CD4-positive, alpha-beta memory T cell (primary cell): ENCODE data around the gene NCF4. TPM values are rescaled to one million over a fixed set of nuclear protein-coding genes. Genes with fewer than 3 reads are reported as not detected.

Experiments
- CTCF ChIA-PET: fragments of 350-600 bp; sonication (Branson Sonifier 250); formaldehyde crosslinking; loops from one replicate; lab custom pipeline; 2021; ENCODE audit warnings: inconsistent platforms; ENCODE audit not compliant: partially characterized antibody; lab: Charles Lee
- POLR2A ChIA-PET: fragments of 350-600 bp; sonication (Branson Sonifier 250); formaldehyde crosslinking; loops from one replicate; lab custom pipeline; 2021; ENCODE audit not compliant: partially characterized antibody; lab: Charles Lee
- DNase-seq, 5 donors: peaks; one replicate each; pipeline versions ENCODE4 v3.0.0 to v3.0.0-alpha.2; 2020 to 2022; ENCODE audit warnings: mixed read lengths in 1 of 5
- H3K27ac ChIP-seq: one replicate; pipeline ENCODE4 v1.7.0; 2013; ENCODE audit warnings: low read depth, low read length
- H3K27me3 ChIP-seq: 2 replicates; pipeline ENCODE4 v1.7.0; 2013; ENCODE audit warnings: mild to moderate bottlenecking, low read length, moderate library complexity; ENCODE audit not compliant: insufficient read depth
- H3K36me3 ChIP-seq: 2 replicates; pipeline ENCODE4 v1.7.0; 2013; ENCODE audit warnings: mild to moderate bottlenecking, low read length, moderate library complexity; ENCODE audit not compliant: insufficient read depth
- H3K4me1 ChIP-seq: 2 replicates; pipeline ENCODE4 v1.7.0; 2013; ENCODE audit warnings: mild to moderate bottlenecking, low read length, moderate library complexity; ENCODE audit not compliant: insufficient read depth
- H3K4me3 ChIP-seq, 2 donors: one replicate each; pipeline ENCODE4 v1.7.0; 2013; ENCODE audit warnings: low read length in 2 of 2, mild to moderate bottlenecking in 1 of 2
- H3K9me3 ChIP-seq, 2 donors: one replicate each; pipeline ENCODE4 v1.7.0; 2013; ENCODE audit warnings: low read length in 2 of 2, control low read depth in 1 of 2; ENCODE audit not compliant: control insufficient read depth in 1 of 2
- H3K27ac Mint-ChIP-seq, 7 donors: one replicate each; pipeline ENCODE4 v1.8.0; 2020 to 2021; ENCODE audit warnings: mixed read lengths in 7 of 7, mild to moderate bottlenecking in 6 of 7, inconsistent platforms in 3 of 7, moderate library complexity in 3 of 7
- H3K27me3 Mint-ChIP-seq, 2 donors: one replicate each; pipeline ENCODE4 v1.8.0; 2020 to 2021; ENCODE audit warnings: mixed read lengths in 2 of 2
- H3K36me3 Mint-ChIP-seq, 2 donors: one replicate each; pipeline ENCODE4 v1.8.0; 2020 to 2021; ENCODE audit warnings: mixed read lengths in 2 of 2, inconsistent platforms in 1 of 2, mild to moderate bottlenecking in 1 of 2
- H3K4me1 Mint-ChIP-seq, 4 donors: one replicate each; pipeline ENCODE4 v1.8.0; 2020 to 2021; ENCODE audit warnings: mixed read lengths in 4 of 4, mild to moderate bottlenecking in 1 of 4
- H3K4me3 Mint-ChIP-seq, 8 donors: one replicate each; pipeline ENCODE4 v1.8.0; 2020 to 2021; ENCODE audit warnings: mixed read lengths in 8 of 8, mild to moderate bottlenecking in 7 of 8, moderate library complexity in 6 of 8, inconsistent platforms in 3 of 8
- H3K9me3 Mint-ChIP-seq, 8 donors: one replicate each; pipeline ENCODE4 v1.8.0; 2020 to 2021; ENCODE audit warnings: mixed read lengths in 8 of 8, mild to moderate bottlenecking in 5 of 8, inconsistent platforms in 3 of 8, moderate library complexity in 1 of 8
- intact Hi-C: fragments of 100-400 bp; cut with micrococcal nuclease; formaldehyde crosslinking; loops from one replicate; pipeline ENCODE4 v1.15.1; 2023
- polyA plus RNA-seq, 2 donors: library from polyadenylated mRNA; unstranded; fragments of 300-500 nt; fragmentation: Illumina TruSeq; gene quantifications; one replicate each; pipeline ENCODE4 v1.2.3, GENCODE V29; 2021
- total RNA-seq, 2 experiments: library from RNA; stranded (reverse); gene quantifications; one replicate each; pipeline ENCODE4 v1.2.3, GENCODE V29; 2021

The NCF4 gene
- total and polyA plus RNA-seq, 4 experiments from 2014 or later: 16.6 to 28.0 (median 22.1) TPM

- Mint-ChIP-seq H3K4me3 (no peak overlapping the region), H3K9me3 (peaks cover 0 to 2% (median 0%) of the 10 kb centered on the region in 8 donors), H3K27ac (peak overlapping the region in 1 of 7 donors; percentile 42), H3K36me3 (no peaks in the 10 kb centered on the region), H3K27me3 (peaks cover 14 to 15% of the 10 kb centered on the region in 2 donors), H3K4me1 (peaks cover 3 to 15% (median 9%) of the 10 kb centered on the region in 4 donors)
- H3K27me3 ChIP-seq: peaks cover 6% of the 10 kb centered on the region
- no peaks in the 10 kb centered on the region for H3K9me3 ChIP-seq
- intact Hi-C loops: loop anchor here (10.0 kb wide), 1 partner anchor 344 kb away; no protein-coding TSS in a partner anchor
- H3K4me1 ChIP-seq: peaks cover 13% of the 10 kb centered on the region
- POLR2A ChIA-PET: no interaction called here
- CTCF ChIA-PET: no interaction called here
- no peak overlapping the region for H3K27ac ChIP-seq
- no peak overlapping the region for H3K4me3 ChIP-seq
- no peaks in the 10 kb centered on the region for H3K36me3 ChIP-seq
- DNase-seq: no peak
These were observed 10.1 kb upstream of the NCF4 start for GRCh38 chr22:36850682-36851081.

- H3K36me3 Mint-ChIP-seq: no peaks in the 10 kb centered on the region
- peaks cover 22% of the 10 kb centered on the region for H3K4me1 ChIP-seq
- H3K9me3 Mint-ChIP-seq: no peaks in the 10 kb centered on the region
- peak overlapping the region in 1 of 8 donors; percentile 26 for H3K4me3 Mint-ChIP-seq
- H3K9me3 ChIP-seq: no peaks in the 10 kb centered on the region
- CTCF ChIA-PET: interaction anchor here (0.8 to 11.6 kb wide), 16 partner anchors 9 to 347 kb away, joined by 3 to 112 read pairs (median 4); partner anchors contain the start of genes IFT27 and NCF4
- H3K27me3 Mint-ChIP-seq: peaks cover 10 to 12% of the 10 kb centered on the region in 2 donors
- peaks cover 8 to 24% (median 16%) of the 10 kb centered on the region in 4 donors for H3K4me1 Mint-ChIP-seq
- intact Hi-C loops: loop anchor here (10.0 kb wide), 1 partner anchor 342 kb away; no protein-coding TSS in a partner anchor
- H3K36me3 ChIP-seq: no peaks in the 10 kb centered on the region
- POLR2A ChIA-PET: interaction anchor here (0.9 to 2.6 kb wide), 6 partner anchors 10 to 126 kb away, joined by 3 to 13 read pairs (median 4); partner anchors contain the start of gene IFT27
- no peak for DNase-seq
- H3K27ac ChIP-seq: no peak overlapping the region
- H3K4me3 ChIP-seq: no peak overlapping the region
- peak overlapping the region in 1 of 7 donors; percentile 77 for H3K27ac Mint-ChIP-seq
- H3K27me3 ChIP-seq: peaks cover 6% of the 10 kb centered on the region
These were observed 8.5 kb upstream of the NCF4 start for GRCh38 chr22:36852056-36852973.

- Mint-ChIP-seq H3K4me1 (peaks cover 8 to 24% (median 16%) of the 10 kb centered on the region in 4 donors), H3K27ac (peak overlapping the region; percentile 71 to 92 (median 87)), H3K4me3 (peak overlapping the region; percentile 60 to 79 (median 70)), H3K36me3 (no peaks in the 10 kb centered on the region), H3K9me3 (no peaks in the 10 kb centered on the region), H3K27me3 (peaks cover 8 to 11% of the 10 kb centered on the region in 2 donors)
- intact Hi-C loops: loop anchor here (10.0 kb wide), 1 partner anchor 341 kb away; no protein-coding TSS in a partner anchor
- CTCF ChIA-PET: interaction anchor here (0.6 to 11.6 kb wide), 23 partner anchors 8 to 346 kb away, joined by 3 to 112 read pairs (median 4); partner anchors contain the start of genes CSF2RB, IFT27 and NCF4
- POLR2A ChIA-PET: interaction anchor here (0.8 to 2.6 kb wide), 6 partner anchors 9 to 124 kb away, joined by 3 to 13 read pairs (median 4); partner anchors contain the start of gene IFT27
- Histone ChIP-seq H3K4me1 (peaks cover 22% of the 10 kb centered on the region), H3K27me3 (no peaks in the 10 kb centered on the region), H3K36me3 (no peaks in the 10 kb centered on the region), H3K4me3 (peak overlapping the region in 1 of 2 donors; percentile 34), H3K27ac (peak overlapping the region; percentile 3), H3K9me3 (no peaks in the 10 kb centered on the region)
- peak; percentile 83 to 89 (median 86) for DNase-seq
These were observed 7.3 kb upstream of the NCF4 start for GRCh38 chr22:36853407-36854099.

- Histone ChIP-seq H3K27ac (no peak overlapping the region), H3K27me3 (no peaks in the 10 kb centered on the region), H3K4me1 (peaks cover 23% of the 10 kb centered on the region), H3K9me3 (no peaks in the 10 kb centered on the region), H3K36me3 (no peaks in the 10 kb centered on the region), H3K4me3 (no peak overlapping the region)
- H3K4me3 Mint-ChIP-seq: no peak overlapping the region
- H3K36me3 Mint-ChIP-seq: no peaks in the 10 kb centered on the region
- no peaks in the 10 kb centered on the region for H3K9me3 Mint-ChIP-seq
- POLR2A ChIA-PET: interaction anchor here (1.9 kb wide), 1 partner anchor 122 kb away, joined by 17 read pairs; no protein-coding TSS in a partner anchor
- DNase-seq: no peak
- H3K4me1 Mint-ChIP-seq: peaks cover 11 to 31% (median 22%) of the 10 kb centered on the region in 4 donors
- H3K27ac Mint-ChIP-seq: peak overlapping the region in 2 of 7 donors; percentile 55 to 57
- intact Hi-C loops: loop anchor here (10.0 kb wide), 1 partner anchor 339 kb away; no protein-coding TSS in a partner anchor
- H3K27me3 Mint-ChIP-seq: peaks cover 4 to 6% of the 10 kb centered on the region in 2 donors
- CTCF ChIA-PET: interaction anchor here (0.7 to 11.6 kb wide), 23 partner anchors 8 to 344 kb away, joined by 3 to 112 read pairs (median 5); partner anchors contain the start of gene IFT27
These were observed 5.3 kb upstream of the NCF4 start for GRCh38 chr22:36855478-36855877.

GRCh38 chr22:36856121-36856791, 4.5 kb upstream of the NCF4 start:
- intact Hi-C loops: loop anchor here (1.0 to 10.0 kb wide), 4 partner anchors 74 to 339 kb away; no protein-coding TSS in a partner anchor
- H3K27ac Mint-ChIP-seq: peak overlapping the region in 6 of 7 donors; percentile 44 to 92 (median 73)
- CTCF ChIA-PET: interaction anchor here (0.6 to 11.6 kb wide), 32 partner anchors 9 to 343 kb away, joined by 3 to 112 read pairs (median 5); partner anchors contain the start of gene IFT27
- H3K4me1 Mint-ChIP-seq: peaks cover 16 to 39% (median 28%) of the 10 kb centered on the region in 4 donors
- POLR2A ChIA-PET: interaction anchor here (1.0 to 1.9 kb wide), 3 partner anchors 15 to 122 kb away, joined by 3 to 17 read pairs (median 4); no protein-coding TSS in a partner anchor
- peaks cover 31% of the 10 kb centered on the region for H3K4me1 ChIP-seq
- no peaks in the 10 kb centered on the region for H3K9me3 Mint-ChIP-seq
- H3K27me3 Mint-ChIP-seq: peaks cover 2 to 4% of the 10 kb centered on the region in 2 donors
- no peaks in the 10 kb centered on the region for H3K27me3 ChIP-seq
- H3K4me3 ChIP-seq: no peak overlapping the region
- H3K27ac ChIP-seq: no peak overlapping the region
- no peaks in the 10 kb centered on the region for H3K36me3 ChIP-seq
- peak; percentile 85 to 90 (median 86) for DNase-seq
- H3K4me3 Mint-ChIP-seq: peak overlapping the region in 6 of 8 donors; percentile 58 to 80 (median 68)
- no peaks in the 10 kb centered on the region for H3K9me3 ChIP-seq
- H3K36me3 Mint-ChIP-seq: peaks cover 0 to 1% of the 10 kb centered on the region in 2 donors

GRCh38 chr22:36856792-36857135, 4.0 kb upstream of the NCF4 start:
- Mint-ChIP-seq H3K9me3 (no peaks in the 10 kb centered on the region), H3K27ac (peak overlapping the region in 1 of 7 donors; percentile 62), H3K4me1 (peaks cover 19 to 44% (median 32%) of the 10 kb centered on the region in 4 donors), H3K27me3 (peaks cover 2 to 4% of the 10 kb centered on the region in 2 donors), H3K4me3 (no peak overlapping the region), H3K36me3 (peaks cover 0 to 1% of the 10 kb centered on the region in 2 donors)
- H3K27ac ChIP-seq: no peak overlapping the region
- CTCF ChIA-PET: interaction anchor here (0.7 to 11.6 kb wide), 24 partner anchors 9 to 341 kb away, joined by 3 to 112 read pairs (median 6); no protein-coding TSS in a partner anchor
- H3K4me3 ChIP-seq: no peak overlapping the region
- H3K36me3 ChIP-seq: no peaks in the 10 kb centered on the region
- peaks cover 36% of the 10 kb centered on the region for H3K4me1 ChIP-seq
- H3K9me3 ChIP-seq: no peaks in the 10 kb centered on the region
- H3K27me3 ChIP-seq: no peaks in the 10 kb centered on the region
- intact Hi-C loops: loop anchor here (1.0 to 10.0 kb wide), 4 partner anchors 74 to 338 kb away; no protein-coding TSS in a partner anchor
- DNase-seq: no peak
- POLR2A ChIA-PET: interaction anchor here (1.0 to 1.9 kb wide), 3 partner anchors 14 to 121 kb away, joined by 3 to 17 read pairs (median 4); no protein-coding TSS in a partner anchor
